Activated CD4-positive, alpha-beta T cell treated with anti-CD3 and anti-CD28 coated beads, Interleukin-2, amount 50 U/mL, for 24 hours (primary cell): Measurements from ENCODE around the gene CCDC71.

ENCODE experiments used
- DNase-seq, 2 donors: peaks; one replicate each; pipeline ENCODE4 v3.0.0-alpha.2; 2020; ENCODE audit warnings: low read depth in 1 of 2, low spot score in 1 of 2

Gene CCDC71

DNA sequence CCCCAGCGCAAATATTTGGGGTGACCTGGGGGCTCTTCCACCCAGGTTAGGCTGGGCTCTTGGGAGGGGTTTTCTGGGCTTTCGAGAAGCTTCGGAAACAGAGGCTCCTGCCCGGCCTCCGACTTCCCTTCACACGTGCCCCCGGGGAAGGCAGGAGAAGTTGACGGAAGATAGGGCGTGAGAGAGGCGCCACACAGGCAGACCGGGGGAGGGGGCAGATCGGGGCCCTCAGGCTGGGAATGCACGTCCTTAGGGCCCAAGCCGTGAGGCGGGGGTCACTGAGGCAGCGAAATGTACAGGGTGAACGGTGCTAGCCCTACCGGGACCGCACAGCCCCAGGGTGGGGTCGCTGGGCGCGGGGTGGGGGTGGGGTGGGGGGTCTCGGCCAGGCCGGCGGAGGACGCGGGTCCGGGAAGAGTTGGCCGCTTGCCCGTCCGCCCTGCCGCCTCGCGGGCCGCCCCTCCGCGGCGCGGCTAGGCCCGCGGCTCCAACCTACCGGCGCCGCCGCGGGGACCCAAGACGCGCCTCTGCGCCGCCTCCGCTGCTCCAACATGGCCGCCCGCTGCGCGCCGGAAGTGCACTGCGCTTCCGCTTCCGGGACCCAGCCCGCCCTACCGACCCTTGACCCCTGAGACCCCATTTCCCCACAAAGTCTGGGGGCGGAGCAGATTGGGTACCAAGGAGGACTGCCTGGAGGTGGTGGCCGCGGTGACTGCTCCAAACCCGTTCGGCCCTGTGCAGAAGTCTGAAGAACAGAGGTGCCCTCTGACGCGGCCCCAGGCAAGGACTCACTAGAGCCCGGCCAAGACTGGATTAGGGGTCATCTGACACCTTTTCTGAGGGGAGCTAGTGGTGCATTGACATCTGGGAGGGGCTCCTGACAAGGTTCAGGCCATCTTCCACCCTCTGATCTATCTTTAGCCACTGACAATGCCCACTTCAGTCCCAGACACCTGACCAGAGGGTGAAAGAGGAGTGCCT is at the start of gene CCDC71:
CCDC71 (minus strand) TSS at position 561 of the 981 bp plus-strand sequence. CDS start 2,123 bp downstream, outside the sequence.
- peak; percentile 61 to 69 for DNase-seq

- no peak for DNase-seq
Measured at GRCh38 chr3:49213998-49214397, 47.9 kb upstream of the CCDC71 start.

GRCh38 chr3:49213541-49213943 is 47.4 kb upstream of the CCDC71 start:
- DNase-seq = no peak

GRCh38 chr3:49199900-49200281 is 33.8 kb upstream of the CCDC71 start:
- no peak for DNase-seq

DNA sequence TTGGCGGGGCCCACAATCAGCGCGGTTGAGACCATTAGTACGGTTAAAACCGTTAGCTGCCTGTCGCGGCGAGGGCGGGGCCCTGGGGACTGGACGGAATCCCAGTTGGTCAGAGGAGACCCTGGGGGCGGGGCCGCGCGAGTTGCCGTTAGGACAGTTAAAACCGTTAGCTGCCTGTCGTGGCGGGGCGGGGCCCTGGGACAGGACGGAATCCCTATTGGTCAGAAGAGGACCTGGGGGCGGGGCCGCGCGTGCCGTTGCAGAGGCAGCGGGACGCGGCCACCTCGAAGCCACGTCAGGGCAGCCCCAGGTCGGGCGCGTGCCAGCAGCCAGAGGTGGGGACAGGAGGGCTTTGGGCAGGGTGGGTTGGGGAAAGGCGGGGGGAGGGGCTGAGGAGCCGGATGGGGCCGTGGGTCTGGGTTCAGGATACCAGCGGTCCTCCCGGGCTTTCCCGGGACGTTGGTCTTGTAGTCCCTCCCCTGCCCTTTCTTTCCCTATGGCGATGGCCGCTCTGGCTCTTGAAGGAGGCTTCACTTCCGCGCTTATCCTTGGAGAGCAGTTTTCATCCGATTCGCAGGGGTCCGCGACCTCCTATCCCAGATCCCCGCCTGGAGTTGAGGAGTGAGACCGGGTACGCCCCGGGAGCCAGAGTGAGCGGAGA is 33.2 kb upstream of the CCDC71 start:
- no peak for DNase-seq

- no peak for DNase-seq
Measured at GRCh38 chr3:49198611-49199230, 32.6 kb upstream of the CCDC71 start.

GRCh38 chr3:49198161-49198560 is 32.0 kb upstream of the CCDC71 start:
- DNase-seq = no peak

GRCh38 chr3:49191741-49192140 is 25.6 kb upstream of the CCDC71 start:
- DNase-seq = no peak

DNA sequence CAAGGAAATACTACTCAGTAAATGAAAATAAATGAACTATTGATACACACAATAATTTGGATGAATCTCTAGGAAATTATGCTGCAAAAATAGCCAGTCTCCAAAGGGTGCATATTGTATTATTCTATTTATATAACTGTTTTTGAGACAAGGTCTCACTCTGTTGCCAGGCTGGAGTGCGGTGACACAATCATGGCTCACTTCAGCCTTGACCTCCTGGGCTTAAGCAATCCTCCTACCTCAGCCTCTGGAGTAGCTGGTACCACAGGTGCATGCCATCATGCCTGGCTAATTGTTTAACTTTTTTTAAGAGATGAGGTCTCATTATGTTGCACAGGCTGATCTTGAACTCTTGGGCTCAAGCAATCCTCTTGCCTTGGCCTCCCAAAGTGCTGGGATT is 17.7 kb upstream of the CCDC71 start:
- no peak for DNase-seq

DNA sequence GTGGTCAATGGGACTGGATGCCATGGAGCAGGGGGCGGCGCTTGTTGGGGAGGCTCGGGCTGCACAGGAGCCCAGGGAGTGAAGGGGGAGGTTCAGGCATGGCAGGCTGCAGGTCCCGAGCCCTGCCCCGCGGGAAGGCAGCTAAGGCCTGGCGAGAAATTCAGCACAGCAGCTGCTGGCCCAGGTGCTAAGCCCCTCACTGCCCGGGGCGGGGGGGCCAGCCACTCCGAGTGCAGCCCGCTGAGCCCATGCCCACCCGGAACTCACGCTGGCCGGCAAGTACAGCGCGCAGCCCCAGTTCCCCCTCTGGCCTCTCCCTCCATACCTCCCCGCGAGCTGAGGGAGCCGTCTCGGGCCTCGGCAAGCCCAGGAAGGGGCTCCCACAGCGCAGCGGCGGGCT is 16.6 kb upstream of the CCDC71 start:
- DNase-seq = no peak

GRCh38 chr3:49181351-49181750 is 15.2 kb upstream of the CCDC71 start:
- DNase-seq = no peak

DNA sequence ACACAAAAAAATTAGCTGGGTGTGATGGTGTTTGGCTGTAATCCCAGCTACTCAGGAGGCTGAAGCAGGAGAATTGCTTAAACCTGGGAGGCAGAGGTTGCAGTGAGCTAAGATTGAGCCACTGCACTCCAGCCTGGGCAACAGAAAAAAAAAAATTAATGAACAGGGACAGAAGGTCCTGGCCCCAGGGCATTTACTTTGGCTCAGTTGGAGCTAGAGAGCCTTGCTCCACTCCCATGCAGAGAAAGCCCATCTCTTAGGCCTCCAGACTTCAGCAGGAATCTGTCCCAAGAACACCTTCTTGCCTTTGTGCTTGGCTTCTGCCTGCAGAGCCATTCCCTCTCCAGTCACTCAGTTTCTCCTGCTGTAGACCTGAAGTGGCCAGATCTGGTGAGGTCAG is 14.0 kb upstream of the CCDC71 start:
- DNase-seq = no peak

GRCh38 chr3:49177073-49177472 is 10.9 kb upstream of the CCDC71 start:
- no peak for DNase-seq

DNA sequence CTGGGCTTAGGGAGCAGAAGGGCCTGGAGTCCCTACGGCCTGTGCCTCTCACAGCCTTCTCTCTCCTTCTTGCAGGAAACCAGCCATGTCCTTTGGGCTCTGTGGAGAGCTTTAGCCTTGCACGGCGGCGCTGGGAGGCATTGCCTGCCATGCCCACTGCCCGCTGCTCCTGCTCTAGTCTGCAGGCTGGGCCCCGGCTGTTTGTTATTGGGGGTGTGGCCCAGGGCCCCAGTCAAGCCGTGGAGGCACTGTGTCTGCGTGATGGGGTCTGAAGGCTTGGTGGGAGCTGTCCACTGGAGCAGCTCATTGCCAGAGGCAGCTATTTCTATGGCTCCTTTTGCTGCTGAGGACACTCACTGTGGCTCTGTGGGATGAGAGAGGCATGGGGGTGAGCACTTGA is 9.4 kb upstream of the CCDC71 start:
- no peak for DNase-seq

- DNase-seq = no peak
Measured at GRCh38 chr3:49174397-49174985, 8.4 kb upstream of the CCDC71 start.

GRCh38 chr3:49173792-49174170 is 7.7 kb upstream of the CCDC71 start:
- DNase-seq = no peak

- no peak for DNase-seq
Measured at GRCh38 chr3:49173116-49173791, 7.1 kb upstream of the CCDC71 start.

- no peak for DNase-seq
Measured at GRCh38 chr3:49172551-49173041, 6.5 kb upstream of the CCDC71 start.

DNA sequence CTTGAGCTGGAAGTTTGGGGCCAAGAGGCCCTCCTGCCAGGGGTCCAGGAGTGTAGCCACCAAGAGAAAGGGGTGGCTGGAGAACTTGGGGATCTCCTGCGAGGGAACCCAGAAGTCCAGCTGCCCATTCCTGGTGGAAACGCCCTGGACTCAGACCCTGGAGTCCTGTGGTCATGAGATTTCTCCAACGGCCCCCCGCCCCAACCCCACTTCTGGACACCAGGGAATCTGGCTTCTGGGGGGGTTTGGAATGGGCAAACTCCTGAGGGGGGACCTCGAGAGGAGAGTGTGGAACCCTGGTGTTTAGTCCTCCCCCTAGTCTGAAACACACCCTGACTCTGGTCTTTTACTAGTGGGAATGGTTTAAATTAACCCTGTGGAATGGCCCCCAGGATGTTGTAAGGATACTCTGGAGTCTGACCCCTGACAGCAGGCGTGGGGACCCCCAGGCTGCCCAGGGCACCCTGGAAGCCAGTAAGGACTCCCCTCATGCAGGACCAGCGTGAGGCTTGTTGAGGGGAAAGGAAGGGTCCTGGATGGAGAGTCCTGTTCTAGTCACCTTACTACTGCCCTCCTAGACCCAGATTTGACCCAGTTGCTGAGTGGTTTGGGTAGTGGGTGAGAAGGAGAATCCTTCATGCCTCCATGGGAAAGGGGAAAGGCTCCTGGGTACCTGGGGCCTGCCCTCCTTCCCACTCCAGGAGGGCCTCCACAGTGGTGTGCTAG is 5.8 kb upstream of the CCDC71 start:
- DNase-seq = no peak

DNA sequence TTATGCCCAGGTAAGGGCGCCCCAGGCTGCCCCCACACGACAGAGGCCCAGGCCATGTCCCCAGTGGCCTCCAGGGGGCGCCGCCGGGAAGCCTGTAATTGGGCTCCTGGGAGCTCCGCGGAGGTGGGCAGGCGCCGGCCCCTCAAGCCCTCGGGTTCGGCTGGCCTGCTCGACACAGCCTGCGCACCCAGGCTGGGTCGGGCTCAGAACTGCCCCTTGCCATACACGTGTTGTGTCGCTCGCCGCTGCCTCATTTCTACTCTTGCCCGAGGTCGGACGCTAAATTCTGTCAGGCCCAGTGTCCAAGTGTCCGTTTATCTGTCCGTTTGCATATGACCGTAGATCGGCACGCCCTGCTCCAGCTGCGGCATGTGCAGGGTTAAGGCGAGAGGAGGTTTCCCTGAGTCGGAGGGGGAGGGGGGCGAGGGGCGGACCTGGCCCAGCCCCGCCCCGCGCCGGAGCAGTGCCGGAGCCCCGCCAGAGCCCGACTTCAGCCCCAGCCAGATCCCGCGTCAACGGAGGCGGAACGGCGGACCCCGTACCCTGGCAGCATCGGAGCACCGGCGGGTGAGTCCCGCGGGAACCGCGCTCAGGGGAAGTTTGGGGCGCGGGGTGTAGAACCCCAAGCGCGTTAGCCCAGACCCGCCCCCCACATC is 5.1 kb upstream of the CCDC71 start, which contains the start of gene KLHDC8B:
KLHDC8B (plus strand) TSS at position 480 of the 656 bp plus-strand sequence. CDS start 1,172 bp downstream, outside the sequence.
- peak; percentile 74 to 77 for DNase-seq
